NCI-H2171 treated with DMSO at 0.1 percent for 48 hours (cell line): ENCODE measurements around the gene SBF2.

ENCODE experiments used
- DNase-seq: peaks from one replicate; lab custom pipeline; 2025; lab: John Stamatoyannopoulos, UW

SBF2 gene

GRCh38 chr11:10302359-10302743, 8.3 kb upstream of the SBF2 start:
- peak; percentile 3 for DNase-seq

DNA sequence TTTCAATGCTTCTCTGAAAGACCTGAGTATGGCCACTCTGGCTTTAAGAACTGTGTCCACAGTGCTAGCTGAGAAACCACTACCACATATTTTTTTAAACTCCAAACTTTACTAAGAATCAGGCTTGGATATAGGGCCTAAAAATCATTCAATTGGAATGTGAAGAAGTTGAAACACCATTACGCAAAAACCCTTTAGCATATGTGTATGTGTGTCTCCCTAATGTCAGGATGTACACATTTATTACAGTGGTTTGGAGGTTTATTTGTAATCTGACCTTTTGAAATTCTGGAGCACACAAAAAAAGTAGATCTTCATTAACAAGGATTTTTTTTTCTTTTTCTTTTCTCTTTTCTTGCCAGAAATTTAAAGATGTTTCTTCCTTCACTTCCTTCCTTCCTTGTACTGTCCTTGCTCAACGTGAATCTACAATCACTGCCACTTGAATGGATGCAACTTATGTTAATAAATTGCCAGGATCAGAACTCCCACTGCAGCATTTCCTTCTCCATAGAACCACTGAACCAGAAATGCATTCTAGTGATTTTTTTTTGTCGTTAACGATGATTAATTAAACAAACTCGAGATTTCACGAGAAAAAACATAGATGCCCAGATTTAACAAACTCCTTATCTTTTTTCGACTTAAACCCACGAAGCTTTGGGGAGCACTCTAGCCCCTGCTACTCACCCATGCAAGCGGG, 7.8 kb upstream of the SBF2 start:
- DNase-seq = no peak

- no peak for DNase-seq
Observed at GRCh38 chr11:10298342-10298741, 4.3 kb upstream of the SBF2 start.

GRCh38 chr11:10295064-10295901, 1.3 kb upstream of the SBF2 start:
- DNase-seq = no peak

DNA sequence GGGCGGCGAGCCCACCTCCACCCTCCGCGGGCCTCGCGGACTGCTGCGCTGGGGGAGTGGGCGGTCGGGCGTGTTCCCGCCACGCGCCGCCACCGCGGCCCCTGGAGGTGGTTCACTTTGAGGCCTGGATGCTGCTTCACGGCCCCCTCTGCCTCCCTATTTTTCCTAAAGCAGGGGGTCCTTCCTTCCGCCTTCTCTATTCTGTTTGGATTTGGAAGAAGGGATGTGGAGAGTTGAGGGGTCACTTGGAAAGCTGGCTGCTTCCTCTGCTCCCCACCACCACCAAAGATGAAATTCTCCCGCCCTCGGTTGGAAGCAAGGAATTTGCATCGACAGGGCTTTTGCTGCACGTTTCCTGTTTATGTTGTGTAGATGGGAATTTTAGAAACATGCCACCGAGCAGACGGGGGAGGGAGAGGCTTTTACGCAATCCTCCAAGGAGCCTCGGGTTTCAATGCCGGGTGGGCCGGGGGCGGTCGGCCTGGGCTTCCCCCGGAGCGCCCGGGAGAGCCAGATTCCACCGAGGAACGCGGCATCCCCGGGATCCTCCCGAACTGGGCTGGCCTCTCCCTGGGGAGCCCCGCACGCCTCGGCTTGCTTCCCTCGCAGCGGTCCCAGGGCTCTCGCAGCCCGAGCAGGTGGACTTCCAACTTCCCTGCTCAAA, 403 bp upstream of the SBF2 start:
- DNase-seq = peak; percentile 47

- DNase-seq = no peak
Observed at GRCh38 chr11:10291801-10292638, 2.0 kb downstream of the SBF2 start.

- no peak for DNase-seq
Observed at GRCh38 chr11:10289765-10290380, 4.1 kb downstream of the SBF2 start.

GRCh38 chr11:10288881-10289764, 4.9 kb downstream of the SBF2 start:
- DNase-seq = no peak

GRCh38 chr11:10287766-10288715, 6.0 kb downstream of the SBF2 start:
- no peak for DNase-seq

GRCh38 chr11:10287140-10287539, 6.9 kb downstream of the SBF2 start:
- DNase-seq = no peak

DNA sequence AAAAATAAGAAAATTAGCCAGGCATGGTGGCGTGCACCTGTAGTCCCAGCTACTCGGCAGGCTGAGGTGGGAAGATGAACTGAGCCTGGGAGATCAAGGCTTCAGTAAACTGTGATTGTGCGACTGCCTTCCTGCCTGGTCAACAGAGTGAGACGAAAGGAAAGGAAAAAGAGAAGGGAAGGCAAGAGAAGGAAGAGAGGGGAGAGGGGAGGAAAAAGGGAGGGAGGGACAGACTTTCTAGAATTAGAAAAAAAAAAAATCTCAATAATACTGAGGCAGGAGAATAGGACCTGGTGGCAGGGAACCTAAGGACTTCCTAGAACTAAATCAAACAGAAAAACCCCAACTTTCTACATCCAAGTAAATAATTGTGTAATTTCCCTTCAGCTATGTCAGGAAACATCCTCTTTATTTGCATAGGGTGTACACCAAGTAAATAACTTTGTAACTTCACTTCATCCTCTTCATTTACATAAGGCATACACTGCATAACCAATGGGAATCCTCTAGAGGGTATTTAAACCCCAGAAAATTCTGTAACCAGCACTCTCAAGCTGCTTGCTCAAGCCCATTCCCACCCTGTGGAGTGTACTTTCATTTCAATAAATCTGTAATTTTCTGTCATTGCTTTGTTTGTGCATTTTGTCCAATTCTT, 8.7 kb downstream of the SBF2 start:
- no peak for DNase-seq

- DNase-seq = no peak
Observed at GRCh38 chr11:10283991-10284390, 10.0 kb downstream of the SBF2 start.

DNA sequence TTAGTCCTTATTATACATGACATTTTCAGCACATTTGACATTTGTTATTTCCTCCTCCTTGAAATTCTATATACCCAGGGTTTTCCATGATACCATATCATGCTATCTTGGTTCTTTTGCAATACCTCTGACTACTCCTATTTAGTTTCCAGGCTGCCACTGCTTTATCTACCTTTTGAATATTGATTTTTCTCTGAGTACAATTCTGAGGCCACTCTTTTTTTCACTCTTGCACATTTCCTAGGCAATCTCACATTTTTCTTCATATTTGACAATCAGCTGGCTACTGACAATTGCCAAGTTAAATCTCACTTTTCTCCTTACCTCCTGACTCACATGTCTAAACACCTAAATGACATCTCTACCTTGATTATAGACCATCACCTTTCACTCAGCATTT, 11.9 kb downstream of the SBF2 start:
- DNase-seq = no peak

GRCh38 chr11:10275714-10276113, 18.3 kb downstream of the SBF2 start:
- no peak for DNase-seq

DNA sequence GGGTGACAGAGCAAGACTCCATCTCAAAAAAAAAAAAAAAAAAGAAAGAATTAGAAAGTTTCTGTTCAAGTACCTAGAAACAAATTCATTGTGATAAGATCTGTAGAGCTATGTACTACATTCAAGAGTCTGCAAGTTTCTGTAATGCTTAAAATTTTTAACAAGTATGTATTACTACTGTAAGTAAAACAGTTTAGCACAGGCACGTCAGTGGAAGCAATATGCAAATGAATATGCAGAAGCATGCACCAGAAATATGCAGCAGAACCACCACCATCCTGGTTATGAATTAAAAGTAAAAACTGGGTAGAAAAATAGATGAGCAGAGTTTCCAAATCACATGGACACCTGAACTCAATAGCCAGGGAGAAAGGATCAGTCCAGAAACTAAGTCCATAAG, 19.3 kb downstream of the SBF2 start:
- no peak for DNase-seq

GRCh38 chr11:10273738-10274137, 20.3 kb downstream of the SBF2 start:
- no peak for DNase-seq

DNA sequence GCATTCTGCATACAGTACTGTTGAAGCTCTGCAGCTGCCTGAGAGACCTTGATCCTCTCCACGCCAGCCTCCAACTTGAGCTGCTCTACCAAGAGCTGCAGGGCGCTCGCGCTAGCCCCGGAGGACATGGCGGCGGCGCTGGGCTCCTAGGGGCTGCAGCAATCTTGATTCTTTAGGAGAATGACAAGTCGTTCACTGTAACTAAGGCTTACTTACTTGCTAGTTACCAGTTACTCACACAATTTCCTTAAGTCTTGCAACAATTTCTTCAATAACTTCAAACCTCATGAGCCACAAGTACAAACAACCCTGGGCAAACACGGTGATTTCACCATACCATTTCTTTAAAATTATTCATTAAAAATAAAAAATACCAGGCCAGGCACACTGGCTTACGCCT, 21.9 kb downstream of the SBF2 start:
- DNase-seq = no peak

- no peak for DNase-seq
Observed at GRCh38 chr11:10268746-10269488, 25.1 kb downstream of the SBF2 start.
